HepG2 (cell line): ENCODE data around the gene MFSD8. TPM values are rescaled to one million over a fixed set of nuclear protein-coding genes. Genes with fewer than 3 reads are reported as not detected.

Experiments used
- ARNTL ChIP-seq: sonication (generic); formaldehyde crosslinking; IDR thresholded peaks from 2 replicates; pipeline ENCODE4 v1.4.0; 2020; ENCODE audit warnings: mild to moderate bottlenecking, missing genetic modification reagents
- ATF7-NPFF ChIP-seq: sonication (generic); formaldehyde crosslinking; IDR thresholded peaks from 2 replicates; pipeline ENCODE4 v1.8.1; 2023; ENCODE audit warnings: mild to moderate bottlenecking, low read depth, missing genetic modification reagents, moderate library complexity
- CHCHD3 ChIP-seq: sonication (generic); formaldehyde crosslinking; IDR thresholded peaks from 2 replicates; pipeline ENCODE4 v1.8.0; 2022; ENCODE audit warnings: mild to moderate bottlenecking, missing genetic modification reagents, moderate library complexity
- FUBP1 ChIP-seq: sonication (generic); formaldehyde crosslinking; IDR thresholded peaks from 2 replicates; pipeline ENCODE4 v1.5.1; 2020; ENCODE audit warnings: missing genetic modification reagents, mild to moderate bottlenecking, borderline replicate concordance
- HNRNPUL1 ChIP-seq: fragments of 200-400 bp; formaldehyde crosslinking; IDR thresholded peaks from 2 replicates; pipeline ENCODE4 v1.6.1; 2017; ENCODE audit warnings: low read depth, mild to moderate bottlenecking, low read length, moderate library complexity
- JARID2 ChIP-seq: sonication (generic); formaldehyde crosslinking; IDR thresholded peaks from 2 replicates; pipeline ENCODE4 v1.8.1; 2023; ENCODE audit warnings: missing genetic modification reagents, inconsistent platforms; ENCODE audit not compliant: insufficient replicate concordance
- MIXL1 ChIP-seq: IDR thresholded peaks from 2 replicates; pipeline ENCODE4 v1.6.1; 2016
- NFKB2 ChIP-seq: sonication (generic); formaldehyde crosslinking; IDR thresholded peaks from 2 replicates; pipeline ENCODE4 v1.4.0; 2020; ENCODE audit warnings: missing genetic modification reagents, borderline replicate concordance
- NR1H2 ChIP-seq: sonication (generic); formaldehyde crosslinking; IDR thresholded peaks from 2 replicates; pipeline ENCODE4 v1.8.1; 2022; ENCODE audit warnings: low read depth, missing genetic modification reagents, borderline replicate concordance
- NR2C2 ChIP-seq: sonication (generic); formaldehyde crosslinking; IDR thresholded peaks from 2 replicates; pipeline ENCODE4 v1.4.0; 2020; ENCODE audit warnings: missing genetic modification reagents, mild to moderate bottlenecking, moderate library complexity, borderline replicate concordance
- PAF1 ChIP-seq: IDR thresholded peaks from 2 replicates; pipeline ENCODE4 v1.6.1; 2016; ENCODE audit warnings: missing genetic modification reagents, missing compliant biosample characterization
- RBM39 ChIP-seq: fragments of 200-400 bp; formaldehyde crosslinking; IDR thresholded peaks from one replicate; pipeline ENCODE4 v1.6.1; 2018; ENCODE audit warnings: antibody characterized with exemption, mild to moderate bottlenecking, low read depth, low read length; ENCODE audit not compliant: poor library complexity, severe bottlenecking
- REL ChIP-seq: sonication (generic); formaldehyde crosslinking; conservative IDR thresholded peaks from 2 replicates; pipeline ENCODE4 v1.8.0; 2022; ENCODE audit warnings: mild to moderate bottlenecking, missing genetic modification reagents, moderate library complexity
- RFX3 ChIP-seq: IDR thresholded peaks from 2 replicates; pipeline ENCODE4 v1.6.1; 2016; ENCODE audit warnings: missing biosample characterization, missing genetic modification reagents
- RORA ChIP-seq: sonication (generic); formaldehyde crosslinking; IDR thresholded peaks from 2 replicates; pipeline ENCODE4 v1.5.0; 2020; ENCODE audit warnings: mild to moderate bottlenecking, missing genetic modification reagents, moderate library complexity
- SCMH1 ChIP-seq: sonication (generic); formaldehyde crosslinking; IDR thresholded peaks from 2 replicates; pipeline ENCODE4 v1.9.0; 2021; ENCODE audit warnings: missing genetic modification reagents, mild to moderate bottlenecking, borderline replicate concordance
- SMYD3 ChIP-seq: sonication (generic); formaldehyde crosslinking; IDR thresholded peaks from 2 replicates; pipeline ENCODE4 v1.8.1; 2023; ENCODE audit warnings: mild to moderate bottlenecking, missing genetic modification reagents
- TAF15 ChIP-seq: fragments of 200-400 bp; formaldehyde crosslinking; IDR thresholded peaks from one replicate; pipeline ENCODE4 v1.6.1; 2018; ENCODE audit warnings: mild to moderate bottlenecking, low read depth, low read length; ENCODE audit not compliant: poor library complexity, severe bottlenecking
- ZBTB3 ChIP-seq: sonication (generic); formaldehyde crosslinking; IDR thresholded peaks from 2 replicates; pipeline ENCODE4 v1.4.0; 2020; ENCODE audit warnings: low read depth, mild to moderate bottlenecking, moderate library complexity, missing genetic modification reagents, borderline replicate concordance
- ZFP1 ChIP-seq: IDR thresholded peaks from 2 replicates; pipeline ENCODE4 v1.6.1; 2016
- ZFP82 ChIP-seq: sonication (generic); formaldehyde crosslinking; IDR thresholded peaks from 2 replicates; pipeline ENCODE4 v1.5.1; 2020; ENCODE audit warnings: mild to moderate bottlenecking, missing genetic modification reagents, borderline replicate concordance
- ZNF143 ChIP-seq: sonication (generic); formaldehyde crosslinking; IDR thresholded peaks from 2 replicates; pipeline ENCODE4 v1.4.0; 2020; ENCODE audit warnings: missing genetic modification reagents
- ZNF33B ChIP-seq: sonication (generic); formaldehyde crosslinking; IDR thresholded peaks from 2 replicates; pipeline ENCODE4 v1.5.1; 2020; ENCODE audit warnings: mild to moderate bottlenecking, missing genetic modification reagents
- ZNF441 ChIP-seq: sonication (generic); formaldehyde crosslinking; IDR thresholded peaks from 2 replicates; pipeline ENCODE4 v1.7.0; 2021; ENCODE audit warnings: missing genetic modification reagents, borderline replicate concordance
- ZNF451 ChIP-seq: sonication (generic); formaldehyde crosslinking; IDR thresholded peaks from 2 replicates; pipeline ENCODE4 v1.5.0; 2020; ENCODE audit warnings: mild to moderate bottlenecking, missing genetic modification reagents
- ZNF563 ChIP-seq: sonication (generic); formaldehyde crosslinking; IDR thresholded peaks from 2 replicates; pipeline ENCODE4 v1.8.0; 2022; ENCODE audit warnings: mild to moderate bottlenecking, moderate library complexity, missing genetic modification reagents
- ZNF670 ChIP-seq: sonication (generic); formaldehyde crosslinking; IDR thresholded peaks from 2 replicates; pipeline ENCODE4 v1.8.0; 2022; ENCODE audit warnings: mild to moderate bottlenecking, missing genetic modification reagents, borderline replicate concordance
- ZNF792 ChIP-seq: IDR thresholded peaks from 2 replicates; pipeline ENCODE4 v1.6.1; 2016
- ZSCAN25 ChIP-seq: sonication (generic); formaldehyde crosslinking; IDR thresholded peaks from 2 replicates; pipeline ENCODE4 v1.8.0; 2022; ENCODE audit warnings: mild to moderate bottlenecking, missing genetic modification reagents
- polyA plus RNA-seq, 8 experiments: library from polyadenylated mRNA; depleted of rRNA in 3 of 8; stranded (reverse) in 7 of 8; unstranded in 1 of 8; fragments of >200 nt; fragmentation: Illumina TruSeq in 4 of 8; extraction: Trizol in 4 of 8; gene quantifications; 2 replicates each; pipeline versions ENCODE4 v1.2.1 to v1.2.3, GENCODE V29; 2011 to 2016; ENCODE audit warnings: low read depth in 4 of 8, missing spikeins in 1 of 8, mixed read lengths in 1 of 8; ENCODE audit not compliant: insufficient read depth in 1 of 8
- total RNA-seq, 5 experiments: library from RNA; depleted of rRNA; stranded (reverse); fragments of >200 nt; fragmentation: Illumina TruSeq; extraction: Trizol; gene quantifications; 2 replicates each; pipeline ENCODE4 v1.2.3, GENCODE V29; 2016; ENCODE audit warnings: low read depth in 1 of 5

Gene MFSD8
- total and polyA plus RNA-seq, 2 of the 13 experiments (the other 11 are each of a cell fraction or from before 2014, with no cell fraction given) = 24.8 to 25.5 TPM

GRCh38 chr4:127965062-127965802 is at the start of gene MFSD8, which contains the start of gene ABHD18 (continued):
- no peak for TF ChIP-seq FUBP1
- peak; percentile 39; the same call in 1 of the 2 replicates for TF ChIP-seq ZNF441 (CRISPR knock-in tag)
- peak; percentile 77; the same call in 1 of the 2 replicates for TF ChIP-seq ATF7-NPFF
- TF ChIP-seq ZFP82 (CRISPR knock-in tag) = peak; percentile 78; the same call in 1 of the 2 replicates
- peak; percentile 78; the same call in 1 of the 2 replicates for TF ChIP-seq REL (CRISPR knock-in tag)
- TF ChIP-seq CHCHD3 (CRISPR knock-in tag) = peak; percentile 95
- TF ChIP-seq ZNF451 (CRISPR knock-in tag) = no peak; the same call in none of the 2 replicates
- TF ChIP-seq ZNF143 = 0 out of 2 replicates have a peak, but pooled peaks have one; percentile 14
- no peak for TF ChIP-seq PAF1
- peak; percentile 86 for TF ChIP-seq ZNF670 (CRISPR knock-in tag)
- TF ChIP-seq RBM39 = no peak
- TF ChIP-seq NR1H2 (CRISPR knock-in tag) = no peak
- no peak for TF ChIP-seq SCMH1 (CRISPR knock-in tag)
- TF ChIP-seq ZNF563 (CRISPR knock-in tag) = peak; percentile 75
- peak; percentile 50; the same call in 1 of the 2 replicates for TF ChIP-seq NFKB2 (CRISPR knock-in tag)
- no peak for TF ChIP-seq HNRNPUL1
- no peak for TF ChIP-seq RORA (CRISPR knock-in tag)
- TF ChIP-seq NR2C2 (CRISPR knock-in tag) = peak; percentile 98
- TF ChIP-seq TAF15 = peak; percentile 79
- no peak; the same call in 1 of the 2 replicates for TF ChIP-seq ZSCAN25 (CRISPR knock-in tag)
- TF ChIP-seq ZFP1 (CRISPR knock-in tag) = 0 out of 2 replicates have a peak, but pooled peaks have one; percentile 40
- TF ChIP-seq JARID2 (CRISPR knock-in tag) = peak; percentile 21
- TF ChIP-seq MIXL1 (CRISPR knock-in tag) = peak; percentile 60; the same call in 1 of the 2 replicates
- TF ChIP-seq ZBTB3 = no peak
- TF ChIP-seq ZNF33B = peak; percentile 22; the same call in 1 of the 2 replicates
- 0 out of 2 replicates have a peak, but pooled peaks have one; percentile 60 for TF ChIP-seq SMYD3
- no peak for TF ChIP-seq RFX3 (CRISPR knock-in tag)
- peak; percentile 92 for TF ChIP-seq ZNF792
- peak; percentile 39; the same call in 1 of the 2 replicates for TF ChIP-seq ARNTL (CRISPR knock-in tag)
